Activated T-helper 1 cell treated with anti-CD3 and anti-CD28 coated beads, Interleukin-2, amount 50 U/mL, for 16 hours (primary cell): ENCODE data around the gene NAT10.

ENCODE experiments used
- DNase-seq, 2 donors: peaks; one replicate each; pipeline ENCODE4 v3.0.0-alpha.2; 2020; ENCODE audit warnings: low read depth in 1 of 2, low spot score in 1 of 2

The NAT10 gene

DNA sequence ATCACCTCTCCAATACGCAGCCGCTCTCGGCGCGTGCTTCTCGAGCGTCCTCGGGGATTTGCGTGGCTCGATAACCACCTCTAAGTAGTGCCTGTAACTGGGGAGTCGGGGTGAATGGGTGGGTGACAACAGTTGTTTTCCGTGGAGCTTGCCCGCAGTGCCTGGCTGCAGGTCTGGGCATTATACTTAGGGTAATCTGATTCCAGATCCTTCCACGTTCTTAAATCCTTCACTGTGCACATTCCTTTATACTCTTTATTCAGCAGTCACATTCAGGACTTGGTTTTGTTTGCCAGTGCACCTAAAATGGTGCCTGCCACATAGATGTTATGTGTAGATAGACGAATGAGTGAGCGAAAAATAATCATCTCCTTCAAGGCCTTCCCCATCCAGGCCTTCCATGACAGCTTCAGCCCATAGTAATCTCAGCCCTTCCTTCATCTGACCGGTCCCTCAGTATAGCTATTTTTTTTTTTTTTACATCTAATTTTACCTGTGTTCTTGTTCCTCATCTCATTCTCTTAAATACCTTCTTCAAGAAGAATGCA lies 602 bp downstream of the NAT10 start:
- peak in 1 of 2 donors; percentile 14 for DNase-seq

DNA sequence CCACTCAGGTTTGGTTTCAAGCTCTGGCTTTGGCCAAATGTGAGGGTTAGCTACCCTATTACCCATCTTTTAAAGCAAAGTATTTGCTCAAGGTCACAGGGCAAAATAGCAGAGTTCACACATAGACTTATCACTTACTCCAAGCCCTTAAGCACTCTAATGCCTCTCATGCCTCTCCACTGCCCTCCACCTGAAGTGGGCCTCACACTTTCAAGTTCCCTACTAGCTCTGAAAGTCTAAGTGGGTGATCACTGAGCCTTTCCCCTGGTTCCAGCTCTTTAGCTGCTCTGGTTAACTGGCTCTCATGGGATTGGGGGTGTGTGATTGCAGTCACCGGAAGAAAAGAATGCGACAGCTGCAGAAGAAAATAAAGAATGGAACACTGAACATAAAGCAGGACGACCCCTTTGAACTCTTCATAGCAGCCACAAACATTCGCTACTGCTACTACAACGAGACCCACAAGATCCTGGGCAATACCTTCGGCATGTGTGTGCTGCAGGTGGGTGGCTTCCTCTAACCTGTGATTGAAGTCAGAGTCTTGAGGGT lies 6.4 kb downstream of the NAT10 start:
- no peak for DNase-seq

DNA sequence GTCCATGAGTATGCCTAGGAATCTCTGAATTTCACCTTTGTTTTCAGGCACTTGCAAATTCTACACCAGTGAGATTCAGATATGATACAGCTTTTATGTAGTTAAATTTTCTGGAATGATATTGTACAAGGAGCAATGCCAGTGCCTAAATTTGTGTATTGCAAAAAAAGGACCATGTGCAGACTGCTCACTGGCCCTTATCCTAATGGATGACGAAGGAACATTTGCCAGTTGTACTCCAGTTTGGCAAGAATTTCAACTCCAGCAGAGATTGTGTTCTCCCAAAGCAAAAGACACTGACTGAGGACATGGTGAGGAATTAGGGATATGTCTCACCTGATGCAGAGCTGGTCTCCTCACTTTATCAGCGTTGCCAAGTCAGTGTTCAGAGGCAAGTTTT lies 8.6 kb downstream of the NAT10 start:
- DNase-seq, result no peak

DNA sequence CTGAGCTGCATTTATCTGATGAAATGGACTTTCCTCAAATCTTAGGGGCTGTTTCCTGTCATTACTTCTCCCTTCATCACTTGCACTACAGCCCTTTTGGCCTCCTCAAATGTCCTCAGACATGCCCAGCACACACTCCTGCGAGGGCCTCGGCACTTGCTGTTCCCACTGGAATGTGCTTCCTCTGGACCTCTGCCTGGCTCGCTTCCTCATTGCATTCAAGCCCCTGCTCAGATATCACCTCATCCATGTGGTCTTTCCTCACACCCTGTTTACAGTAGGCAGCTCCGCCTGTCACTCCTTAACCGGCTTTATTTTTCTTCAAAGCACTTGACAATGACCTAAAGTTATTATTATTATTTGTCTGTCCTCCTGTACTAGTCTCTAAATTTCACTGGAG lies 9.0 kb downstream of the NAT10 start:
- no peak for DNase-seq

DNA sequence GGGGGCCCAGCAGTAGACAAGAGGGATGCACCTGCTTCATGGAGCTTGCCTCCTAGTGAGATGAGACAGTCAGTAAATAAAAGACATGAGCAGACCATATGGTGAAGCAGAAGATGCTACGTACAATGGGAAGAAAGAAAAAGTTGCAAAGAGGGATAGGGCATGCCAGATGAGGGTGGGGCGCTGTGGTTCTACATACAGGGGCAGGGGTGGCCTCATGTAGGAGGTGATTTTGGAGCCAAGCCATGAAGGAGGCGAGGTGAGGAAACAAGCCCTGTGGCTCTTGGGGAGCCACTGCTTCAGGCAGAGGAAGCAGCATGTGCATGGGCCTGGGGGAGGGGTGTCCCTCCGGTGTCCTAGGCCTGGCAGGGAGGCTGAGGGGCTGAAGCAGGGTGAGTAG lies 15.2 kb downstream of the NAT10 start:
- DNase-seq, result no peak

DNA sequence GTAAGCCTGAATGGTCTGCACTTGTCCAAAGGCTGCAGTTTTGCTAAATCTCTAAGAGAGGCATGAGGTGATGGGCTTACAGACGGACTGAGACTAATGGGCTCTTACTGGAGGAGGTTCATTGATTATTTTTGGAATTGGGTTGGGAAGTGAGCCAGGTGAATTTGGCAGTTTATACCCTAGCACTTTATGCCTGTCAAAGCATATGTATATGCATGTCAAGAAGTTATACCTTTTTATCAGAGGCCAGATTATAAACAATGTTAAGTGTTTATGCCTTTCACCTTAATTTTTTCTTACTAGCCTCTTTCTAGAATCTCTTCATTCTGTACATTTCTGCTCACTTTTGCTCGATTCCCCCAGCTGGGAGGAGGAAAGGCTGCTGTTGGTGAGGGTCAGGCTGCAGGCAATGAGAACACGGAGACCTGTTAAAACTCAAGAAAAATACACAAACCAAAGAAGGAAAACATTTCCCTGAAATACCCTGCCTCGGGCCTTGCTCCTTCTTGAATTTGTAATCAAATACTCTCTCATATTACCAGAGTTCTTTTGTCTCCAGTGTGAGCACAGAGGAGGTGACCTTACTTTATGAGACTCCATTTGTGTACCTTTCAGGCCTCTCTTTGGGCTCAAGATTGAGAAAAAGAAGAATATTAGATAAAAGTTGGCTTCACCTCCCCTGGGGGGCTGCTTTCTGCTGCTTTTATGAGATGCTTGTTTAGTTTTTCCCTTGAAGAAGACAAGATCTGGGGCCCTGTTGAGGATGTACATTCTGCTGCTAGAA lies 19.6 kb downstream of the NAT10 start:
- no peak for DNase-seq

DNA sequence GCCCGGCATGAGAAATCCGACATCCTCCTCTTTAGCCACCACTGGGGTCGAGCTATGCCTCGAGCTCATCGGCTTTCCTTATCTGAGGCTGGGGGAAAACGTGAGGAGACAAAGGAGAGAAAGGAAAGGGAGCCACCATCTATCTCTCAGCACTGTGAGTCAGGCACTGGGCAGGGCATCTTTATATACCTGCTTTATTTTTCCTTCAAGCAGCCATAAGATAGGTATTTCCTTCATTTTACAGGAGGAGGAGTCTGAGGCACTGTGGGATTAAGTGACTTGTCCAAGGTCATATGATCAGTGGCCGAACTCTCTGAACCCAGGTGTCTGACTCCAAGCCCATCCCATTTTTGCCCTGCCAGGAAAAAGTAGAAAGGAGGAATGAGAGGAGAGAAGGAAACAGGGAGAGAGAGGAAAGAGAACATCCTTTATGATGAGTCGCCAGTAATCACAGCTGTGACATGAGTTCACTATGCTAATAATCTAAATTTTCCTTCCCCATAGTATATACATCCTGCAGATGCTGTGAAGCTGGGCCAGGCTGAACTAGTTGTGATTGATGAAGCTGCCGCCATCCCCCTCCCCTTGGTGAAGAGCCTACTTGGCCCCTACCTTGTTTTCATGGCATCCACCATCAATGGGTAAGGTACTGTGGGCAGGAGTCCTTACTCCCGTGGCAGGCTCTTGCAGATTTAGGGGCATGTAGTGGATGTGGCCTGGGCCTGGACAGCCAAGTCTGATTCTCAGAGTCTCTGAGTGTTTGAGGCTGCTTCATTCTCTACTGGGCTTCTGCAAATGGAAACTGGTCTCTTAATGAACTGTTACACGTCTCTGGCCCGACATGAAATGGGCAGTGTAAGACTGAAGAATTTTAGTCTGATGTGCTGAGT lies 21.8 kb downstream of the NAT10 start:
- no peak for DNase-seq

DNA sequence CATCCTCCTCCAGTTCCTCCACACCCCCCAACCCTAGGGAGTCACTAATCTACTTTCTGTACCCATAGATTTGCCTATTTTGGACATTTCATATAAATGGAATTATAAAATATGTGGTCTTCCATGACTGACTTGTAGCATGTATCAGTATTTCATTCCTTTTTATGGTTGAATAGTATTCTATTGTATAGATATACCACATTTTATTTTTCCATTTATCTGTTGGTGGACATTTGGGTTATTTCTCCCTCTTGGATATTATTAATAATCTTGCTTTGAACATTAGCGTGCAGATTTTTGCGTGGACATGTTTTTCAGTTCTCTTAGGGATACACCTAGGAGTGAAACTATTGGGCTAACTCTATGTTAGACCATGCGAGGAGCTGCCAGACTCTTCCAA lies 23.4 kb downstream of the NAT10 start:
- DNase-seq, result no peak

DNA sequence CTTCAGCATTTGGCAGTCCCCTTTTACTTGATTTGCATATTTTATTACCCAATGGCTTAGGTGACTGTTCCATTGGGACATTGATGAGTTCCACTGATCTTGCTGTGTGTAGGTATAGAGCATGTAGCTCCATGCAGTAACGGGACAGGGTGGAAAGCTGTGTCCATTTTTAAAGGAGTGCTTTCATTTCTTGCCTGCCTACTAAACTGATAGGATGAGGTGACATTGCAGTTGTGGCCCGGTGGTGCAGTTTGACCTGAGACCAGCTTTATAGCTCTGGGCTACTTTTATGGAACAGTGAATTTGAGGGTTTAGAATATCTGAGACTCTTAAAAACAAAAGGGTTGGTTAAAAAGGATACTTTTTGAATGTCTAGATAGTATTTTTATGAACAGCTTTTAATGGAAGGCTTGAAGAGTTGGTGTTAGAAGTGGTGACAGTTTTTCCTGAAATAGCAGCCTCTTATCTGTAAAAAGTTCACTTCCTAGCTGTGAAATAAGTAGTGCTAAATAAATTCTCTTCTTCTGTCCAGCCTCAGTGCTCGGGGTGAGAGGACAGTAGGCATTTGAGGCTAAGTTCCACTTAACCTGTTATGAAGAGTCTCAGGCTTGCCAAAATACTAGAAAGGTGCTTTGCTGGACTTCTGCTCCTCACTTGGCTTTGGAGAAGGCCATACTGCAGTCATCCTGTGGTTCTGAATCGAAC lies 27.0 kb downstream of the NAT10 start:
- DNase-seq, result no peak

DNA sequence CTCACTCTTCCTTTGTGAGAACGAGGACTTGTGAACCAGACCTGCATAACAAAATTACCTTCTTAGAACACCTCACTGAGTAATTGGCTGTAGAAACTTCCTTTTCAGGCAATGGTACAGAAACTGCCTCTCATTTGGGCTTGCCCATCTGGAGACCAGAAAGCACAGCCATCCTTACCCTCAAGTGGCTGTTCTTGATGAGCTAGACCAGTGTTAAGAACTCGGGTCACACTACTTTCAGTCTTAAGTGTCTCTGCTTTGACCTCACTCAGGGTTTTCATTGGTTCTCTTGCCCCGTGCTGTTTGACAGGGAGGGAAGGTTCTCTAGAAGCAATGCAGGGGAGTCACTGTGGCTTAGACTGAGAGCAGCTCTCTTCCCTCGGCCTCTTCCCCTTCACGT lies 29.3 kb downstream of the NAT10 start:
- DNase-seq, result no peak

DNA sequence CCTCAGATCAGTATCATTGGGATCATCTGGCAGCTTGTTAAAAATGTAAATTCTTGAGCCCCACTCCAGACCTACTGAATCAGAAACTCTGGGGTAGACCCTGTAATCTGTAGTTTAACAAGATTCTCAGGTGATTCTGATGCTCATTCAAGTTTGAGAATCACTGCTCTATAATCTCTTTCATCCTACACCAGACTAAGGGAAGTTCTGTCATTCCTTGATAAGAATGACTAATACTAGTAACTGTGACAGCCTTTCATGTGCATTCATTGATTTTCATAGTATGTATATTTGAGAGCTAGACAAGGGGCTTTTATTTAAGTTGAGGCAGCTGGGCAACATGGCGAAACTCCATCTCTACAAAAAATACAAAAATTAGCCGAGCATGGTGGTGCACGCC lies 30.0 kb downstream of the NAT10 start:
- no peak for DNase-seq

DNA sequence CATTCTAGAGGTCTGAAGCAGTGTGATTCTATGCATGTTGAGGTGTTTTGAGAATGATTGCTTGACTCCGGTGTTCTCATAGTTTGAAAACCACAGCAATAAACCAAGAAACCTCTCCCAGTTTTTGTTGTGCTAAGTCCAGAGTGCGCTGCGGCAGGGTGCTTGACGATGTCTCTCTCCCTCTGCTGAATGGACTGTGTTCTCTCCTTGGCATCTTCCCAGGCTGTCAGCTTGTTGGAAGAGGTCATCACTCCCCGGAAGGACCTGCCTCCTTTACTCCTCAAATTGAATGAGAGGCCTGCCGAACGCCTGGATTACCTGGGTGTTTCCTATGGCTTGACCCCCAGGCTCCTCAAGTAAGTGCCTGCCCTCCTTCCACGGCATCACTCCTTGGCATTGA lies 31.0 kb downstream of the NAT10 start:
- no peak for DNase-seq

DNA sequence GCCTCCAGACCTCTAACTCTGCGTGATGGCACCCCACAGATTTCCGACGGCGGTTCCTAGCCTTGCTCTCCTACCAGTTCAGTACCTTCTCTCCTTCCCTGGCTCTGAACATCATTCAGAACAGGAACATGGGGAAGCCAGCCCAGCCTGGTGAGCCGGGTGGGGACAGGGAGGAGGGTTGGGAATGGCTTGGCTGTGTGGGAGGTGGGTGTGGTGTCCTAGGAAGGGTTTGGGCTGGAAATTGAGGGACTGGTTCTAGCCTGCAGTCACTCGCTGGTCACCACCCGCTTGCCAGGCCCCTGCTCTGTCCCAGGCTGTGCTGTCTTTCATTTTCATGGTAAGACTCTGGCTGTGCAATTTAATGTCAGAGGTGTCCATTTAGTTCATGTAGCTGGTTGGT lies 33.9 kb downstream of the NAT10 start:
- no peak for DNase-seq

DNA sequence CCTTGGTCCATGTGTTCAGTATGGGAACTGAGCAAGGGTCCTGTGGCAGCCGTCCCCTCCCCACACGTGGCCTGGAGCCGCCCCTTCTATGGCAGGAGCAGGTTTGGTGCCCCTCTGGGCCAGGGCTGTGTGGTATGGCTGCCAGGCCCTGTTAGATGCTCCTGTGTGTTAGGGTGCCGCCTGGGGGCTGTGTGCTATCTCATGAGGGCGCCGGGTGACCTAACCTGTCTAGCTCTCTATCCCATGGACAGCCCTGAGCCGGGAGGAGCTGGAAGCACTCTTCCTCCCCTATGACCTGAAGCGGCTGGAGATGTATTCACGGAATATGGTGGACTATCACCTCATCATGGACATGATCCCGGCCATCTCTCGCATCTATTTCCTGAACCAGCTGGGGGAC lies 34.7 kb downstream of the NAT10 start:
- no peak for DNase-seq

DNA sequence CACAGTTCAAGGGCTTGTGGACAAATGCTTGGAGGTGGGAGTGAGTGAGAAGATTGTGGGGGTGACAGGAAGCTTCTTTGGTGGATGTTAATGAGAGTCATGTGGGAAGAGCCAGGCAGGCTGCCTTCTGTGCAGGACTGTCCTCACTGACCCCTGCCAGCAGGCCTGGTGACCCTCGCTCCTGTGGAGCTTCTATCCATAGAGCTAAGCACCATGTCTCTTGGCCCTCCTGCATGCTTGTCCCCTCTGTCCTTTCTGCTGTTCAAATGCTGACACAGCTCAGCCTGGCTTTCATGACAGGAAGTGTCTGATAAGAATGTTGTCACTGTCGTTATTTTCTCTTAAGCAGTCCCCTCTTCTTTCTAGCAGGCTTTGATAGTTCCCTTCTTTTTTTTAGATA lies 37.6 kb downstream of the NAT10 start:
- no peak for DNase-seq

DNA sequence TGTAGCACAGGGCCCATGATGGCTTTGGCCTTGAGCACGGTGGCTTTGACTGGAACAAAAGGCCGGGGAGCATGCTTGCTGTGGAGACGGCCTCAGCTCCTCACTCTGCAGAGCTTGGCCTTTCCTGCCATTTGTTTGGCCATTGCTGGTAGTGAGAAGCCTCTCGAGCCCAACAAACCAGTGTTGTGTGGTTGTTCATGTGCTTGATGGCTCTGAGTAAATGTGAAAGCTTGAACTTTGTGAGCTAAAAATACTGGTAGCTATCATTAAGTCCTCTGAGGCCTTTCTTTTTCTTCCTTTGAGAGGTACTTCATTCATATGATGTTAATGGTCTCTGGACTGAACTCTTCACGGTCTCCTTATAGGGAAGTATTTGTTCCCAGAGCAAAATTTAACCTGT lies 39.6 kb downstream of the NAT10 start:
- no peak for DNase-seq

DNA sequence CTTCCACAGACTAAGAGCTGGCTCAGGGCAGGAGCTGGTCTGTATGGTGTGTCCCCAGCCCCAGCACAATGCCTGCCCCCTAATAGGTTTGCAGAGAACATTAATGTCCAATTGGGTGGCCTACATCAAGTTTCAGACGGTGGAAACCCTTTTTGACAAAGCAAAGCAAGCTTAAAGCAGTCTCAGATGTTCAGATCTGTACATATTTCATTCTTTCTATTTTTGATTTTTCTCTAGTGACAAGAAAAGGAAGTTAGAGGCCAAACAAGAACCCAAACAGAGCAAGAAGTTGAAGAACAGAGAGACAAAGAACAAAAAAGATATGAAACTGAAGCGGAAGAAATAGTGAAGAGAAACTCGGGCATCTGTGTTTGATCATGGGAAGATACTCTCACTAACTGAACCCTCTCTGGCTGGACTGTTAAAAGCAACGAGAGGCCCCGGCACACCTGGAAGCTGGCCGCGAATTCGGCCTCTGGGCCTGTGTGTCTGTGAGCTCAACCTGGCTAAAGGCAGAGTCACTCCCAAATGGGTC lies 40.5 kb downstream of the NAT10 start:
- DNase-seq, result no peak

DNA sequence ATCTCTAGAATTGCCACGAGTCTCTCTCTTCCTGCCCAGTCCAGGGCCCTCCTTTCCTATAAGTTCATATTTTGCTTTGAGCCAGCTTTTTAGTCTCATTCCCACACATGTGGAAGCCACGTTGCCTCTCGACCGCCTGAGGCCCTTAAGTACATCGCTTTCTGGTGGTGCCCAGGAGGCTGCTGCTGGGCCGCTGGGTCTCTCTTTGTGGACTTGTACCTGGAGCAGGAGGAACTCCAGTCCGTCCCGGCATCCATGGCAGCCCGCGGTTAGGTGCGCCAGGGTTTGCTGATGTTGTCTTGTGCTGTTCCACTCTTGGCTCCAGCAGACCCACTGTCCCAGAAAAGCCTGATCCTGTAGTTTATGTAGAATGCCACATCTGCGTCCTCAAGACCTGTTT lies 41.0 kb downstream of the NAT10 start:
- no peak for DNase-seq

DNA sequence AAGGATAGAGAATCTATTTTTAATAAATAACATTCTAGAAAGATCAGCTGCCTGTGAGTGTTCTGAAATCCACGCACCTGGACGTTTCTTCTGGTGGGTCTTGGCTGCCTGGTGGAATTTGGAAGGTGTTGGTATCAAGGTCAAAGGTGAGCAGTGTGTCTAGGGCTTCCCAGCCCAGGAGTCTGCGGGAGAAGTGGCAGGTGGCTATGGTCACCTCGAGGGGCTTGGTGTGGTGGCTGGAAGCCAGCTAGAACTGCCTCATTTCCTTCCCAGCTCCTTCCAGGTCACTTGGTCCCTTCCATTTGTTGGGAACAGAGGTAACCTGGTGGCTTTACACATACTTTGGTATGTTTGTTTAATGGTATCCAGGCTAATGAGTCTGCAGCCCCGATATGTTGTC lies 41.4 kb downstream of the NAT10 start:
- no peak for DNase-seq

DNA sequence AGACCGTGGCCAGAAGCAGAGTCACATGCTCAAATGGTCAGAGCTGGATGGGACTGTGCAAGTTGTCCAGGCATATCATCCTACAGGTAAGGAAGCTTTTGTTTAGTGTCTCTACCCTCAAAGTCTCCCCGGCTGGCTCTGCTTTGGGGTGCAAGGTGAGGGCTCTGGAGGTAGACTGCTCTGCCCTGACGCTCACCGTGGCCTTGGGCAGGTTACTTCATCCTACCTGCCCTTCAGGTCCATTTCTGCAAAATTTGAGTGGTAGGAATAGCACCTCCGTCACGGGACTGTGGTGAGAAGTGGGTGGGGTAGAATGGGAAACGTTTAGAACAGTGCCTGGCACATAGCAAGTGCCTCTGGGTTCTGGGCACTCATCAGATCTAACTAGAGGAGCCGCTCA lies 42.2 kb downstream of the NAT10 start:
- DNase-seq, result no peak

DNA sequence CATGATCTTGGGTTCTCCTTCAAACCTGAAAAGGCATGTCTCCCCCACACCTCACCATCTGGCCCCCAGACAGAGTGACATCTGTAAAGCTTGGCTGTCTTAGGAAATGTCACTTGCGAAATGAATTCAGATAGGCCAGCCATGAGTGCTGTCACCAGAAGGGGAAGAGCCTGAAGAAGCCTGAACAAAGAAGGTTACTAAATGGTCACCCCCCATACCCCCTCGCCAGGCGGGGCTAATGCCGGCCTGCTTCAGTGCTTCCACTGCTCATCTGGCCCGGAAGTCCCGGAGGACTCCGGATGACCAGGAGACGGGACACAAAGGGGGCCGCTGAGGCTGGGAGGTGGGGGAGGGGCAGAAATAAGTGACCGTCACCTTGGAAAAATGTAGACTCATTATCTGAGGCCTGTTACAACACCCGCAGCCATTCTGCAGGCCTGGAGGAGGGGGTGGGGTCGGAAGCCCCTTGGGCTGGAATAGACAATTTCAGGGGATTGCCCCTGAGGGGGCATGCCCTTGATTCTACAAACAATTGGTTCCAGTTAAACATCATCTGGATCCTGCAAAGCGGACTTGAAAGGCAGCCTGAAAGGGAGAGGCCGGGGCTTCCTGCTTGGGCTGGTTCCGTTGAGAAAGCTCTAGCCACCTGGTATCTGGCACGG lies 43.2 kb downstream of the NAT10 start:
- DNase-seq, result no peak
